B cell (primary cell): Measurements from ENCODE around the gene ZNF37A. TPM values are rescaled to one million over a fixed set of nuclear protein-coding genes. Genes with fewer than 3 reads are reported as not detected.
"Not testable (repeated sequence)": the region's sequence is repeated elsewhere in the genome, so short reads cannot be mapped to it uniquely, and the experiment has no call there.

Experiments used
- ATAC-seq: fragments of 200-7000 bp; cut with Tn5 transposase; one replicate; pipeline ENCODE4 v1.10.0; 2021; ENCODE audit warnings: low read depth, mild to moderate bottlenecking, moderate number of reproducible peaks, moderate library complexity
- CTCF ChIA-PET: fragments of 350-600 bp; sonication (Branson Sonifier 250); formaldehyde crosslinking; loops from one replicate; lab custom pipeline; 2021; ENCODE audit warnings: antibody characterized with exemption, inconsistent platforms; lab: Charles Lee
- POLR2A ChIA-PET: fragments of 350-600 bp; sonication (Branson Sonifier 250); formaldehyde crosslinking; loops from one replicate; lab custom pipeline; 2021; ENCODE audit warnings: antibody characterized with exemption; lab: Charles Lee
- DNase-seq: peaks from one replicate; pipeline ENCODE4 v3.0.0; 2013
- H2AFZ ChIP-seq: 2 replicates; pipeline ENCODE4 v1.6.1; 2012; ENCODE audit warnings: mild to moderate bottlenecking, low read depth, low read length; ENCODE audit not compliant: insufficient read depth, poor library complexity, severe bottlenecking
- H3K27ac ChIP-seq, 2 donors: 1 replicate in 1 of 2; 2 replicates in 1 of 2; pipeline ENCODE4 v1.5.1; 2012 to 2013; ENCODE audit warnings: low read length in 2 of 2, mild to moderate bottlenecking in 2 of 2, moderate library complexity in 1 of 2
- H3K27me3 ChIP-seq, 4 experiments: fragments of 200-600 bp in 1 of 4; sonication (generic) in 1 of 4; replicated peaks in 1 of 4; 1 replicate in 2 of 4; 2 replicates in 2 of 4; pipeline versions ENCODE4 v1.6.1 to v1.7.0; 2013 to 2016; ENCODE audit warnings: low read length in 3 of 4, mild to moderate bottlenecking in 2 of 4, mixed read lengths in 1 of 4, moderate library complexity in 1 of 4; ENCODE audit not compliant: insufficient read depth in 4 of 4, control insufficient read depth in 3 of 4; ENCODE audit errors: control extremely low read depth in 1 of 4
- H3K36me3 ChIP-seq, 2 experiments: replicated peaks in 1 of 2; 1 replicate in 1 of 2; 2 replicates in 1 of 2; pipeline versions ENCODE4 v1.6.1 to v1.7.1; 2013; ENCODE audit warnings: low read length in 1 of 2; ENCODE audit not compliant: insufficient read depth in 2 of 2, control insufficient read depth in 1 of 2; ENCODE audit errors: control extremely low read depth in 1 of 2, extremely low read depth in 1 of 2
- H3K4me1 ChIP-seq, 2 donors: fragments of 200-600 bp in 1 of 2; sonication (generic) in 1 of 2; 1 replicate in 1 of 2; 2 replicates in 1 of 2; pipeline versions ENCODE4 v1.5.1 to v1.6.1; 2013 to 2017; ENCODE audit warnings: low read length in 2 of 2; ENCODE audit not compliant: control insufficient read depth in 2 of 2, insufficient read depth in 2 of 2
- H3K4me2 ChIP-seq: replicated peaks from 2 replicates; pipeline ENCODE3; 2012; ENCODE audit warnings: mild to moderate bottlenecking, low read depth, low read length; ENCODE audit not compliant: poor library complexity, severe bottlenecking
- H3K4me3 ChIP-seq, 5 experiments: fragments of 200-600 bp in 1 of 5; sonication (generic) in 1 of 5; 1 replicate in 3 of 5; 2 replicates in 2 of 5; pipeline versions ENCODE4 v1.5.1 to v1.7.0; 2011 to 2016; ENCODE audit warnings: low read length in 4 of 5, mild to moderate bottlenecking in 4 of 5, low read depth in 2 of 5, control low read depth in 1 of 5, moderate library complexity in 1 of 5; ENCODE audit not compliant: insufficient read depth in 1 of 5; ENCODE audit errors: control extremely low read depth in 1 of 5, extremely low read depth in 1 of 5
- H3K79me2 ChIP-seq: fragments of 200-600 bp; sonication (generic); one replicate; pipeline ENCODE4 v1.6.0; 2016; ENCODE audit warnings: low read length; ENCODE audit not compliant: control insufficient read depth, insufficient read depth
- H3K9ac ChIP-seq: fragments of 200-600 bp; sonication (generic); 2 replicates; pipeline ENCODE4 v1.6.1; 2017; ENCODE audit warnings: mild to moderate bottlenecking, low read length, moderate library complexity
- H3K9me3 ChIP-seq, 3 donors: one replicate each; pipeline versions ENCODE4 v1.6.1 to v1.7.1; 2013; ENCODE audit warnings: low read length in 2 of 3; ENCODE audit not compliant: control insufficient read depth in 2 of 3, insufficient read depth in 1 of 3; ENCODE audit errors: control extremely low read depth in 1 of 3
- H4K20me1 ChIP-seq: 2 replicates; pipeline ENCODE4 v1.6.0; 2012; ENCODE audit warnings: mild to moderate bottlenecking, low read length; ENCODE audit not compliant: insufficient read depth, control insufficient read depth, poor library complexity, severe bottlenecking
- H3K27ac Mint-ChIP-seq: one replicate; pipeline ENCODE4 v1.8.0; 2021; ENCODE audit warnings: mixed read lengths
- H3K27me3 Mint-ChIP-seq: one replicate; pipeline ENCODE4 v1.8.0; 2021; ENCODE audit warnings: mixed read lengths
- H3K4me1 Mint-ChIP-seq: one replicate; pipeline ENCODE4 v1.8.0; 2021; ENCODE audit warnings: mixed read lengths
- H3K4me3 Mint-ChIP-seq: one replicate; pipeline ENCODE4 v1.8.0; 2021; ENCODE audit warnings: mixed read lengths
- H3K9me3 Mint-ChIP-seq: one replicate; pipeline ENCODE4 v1.8.0; 2022; ENCODE audit warnings: mixed read lengths; ENCODE audit not compliant: insufficient read depth
- EZH2 ChIP-seq: IDR thresholded peaks from 2 replicates; pipeline ENCODE4 v1.6.1; 2012; ENCODE audit warnings: borderline replicate concordance, low read depth, mild to moderate bottlenecking, moderate library complexity, low read length; ENCODE audit not compliant: insufficient read depth, poor library complexity, severe bottlenecking
- WGBS: methylation state at CpG from one replicate; pipeline ENCODE4 v1.1.5; 2013; ENCODE audit warnings: missing lambda C conversion rate; ENCODE audit not compliant: insufficient coverage; 5-methylcytosine and 5-hydroxymethylcytosine counted together
- intact Hi-C: fragments of 100-400 bp; cut with micrococcal nuclease; formaldehyde crosslinking; loops from one replicate; pipeline ENCODE4 v1.10.0; 2022
- polyA plus RNA-seq: library from polyadenylated mRNA; depleted of rRNA; stranded (reverse); fragments of >200 nt; gene quantifications from 2 replicates; pipeline ENCODE4 v1.2.3, GENCODE V29; 2012
- total RNA-seq, 2 donors: library from RNA; stranded (reverse); fragments of 120-200 nt in 1 of 2; gene quantifications; 1 replicate in 1 of 2; 2 replicates in 1 of 2; pipeline versions ENCODE4 v1.2.3 to v1.2.4, GENCODE V29; 2013 to 2022
- TF ChIP-seq, protein P1 (sequence below): fragments of 200-600 bp; IDR thresholded peaks from one replicate; pipeline ENCODE4 v1.8.0; 2022; ENCODE audit warnings: antibody characterized with exemption, mild to moderate bottlenecking

Gene ZNF37A
- total and polyA plus RNA-seq, 2 donors (not counting 1 experiment from before 2014, with no cell fraction given): 6.1 to 26.4 TPM

DNA sequence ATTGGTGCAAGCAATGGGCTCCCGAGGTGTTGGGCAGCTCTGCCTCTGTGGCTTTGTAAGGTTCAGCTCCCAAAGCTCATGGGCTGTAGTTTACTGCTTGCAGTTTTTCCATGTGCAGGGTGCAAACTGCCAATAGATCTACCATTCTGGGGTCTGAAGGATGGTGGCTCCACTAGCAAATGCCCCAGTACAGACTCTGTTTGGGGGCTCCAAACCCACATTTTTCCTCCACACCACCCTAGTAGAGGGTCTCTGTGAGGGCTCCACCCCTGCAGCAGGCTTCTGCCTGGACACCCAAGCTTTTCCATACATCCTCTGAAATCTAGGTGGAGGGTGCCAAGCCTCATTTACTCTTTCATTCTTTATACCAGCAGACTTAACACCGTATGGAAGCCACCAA is 17.4 kb upstream of the ZNF37A start:
- Histone ChIP-seq H3K27me3 (peaks cover 0 to 4% (median under 1%) of the 10 kb centered on the region in 4 experiments), H3K4me1 (peaks cover 3 to 9% of the 10 kb centered on the region in 2 donors), H3K4me2 (no peak overlapping the region), H2AFZ (no peak overlapping the region), H3K9ac (no peak overlapping the region), H3K36me3 (no peaks in the 10 kb centered on the region), H3K9me3 (peaks cover 2 to 18% (median 16%) of the 10 kb centered on the region in 3 donors), H3K79me2 (no peaks in the 10 kb centered on the region), H3K4me3 (no peak overlapping the region), H3K27ac (no peak overlapping the region), H4K20me1 (no peaks in the 10 kb centered on the region)
- Mint-ChIP-seq H3K27me3 (peaks cover 5% of the 10 kb centered on the region), H3K4me1 (peaks cover 5% of the 10 kb centered on the region), H3K4me3 (no peak overlapping the region), H3K27ac (no peak overlapping the region), H3K9me3 (peaks cover 18% of the 10 kb centered on the region)
- intact Hi-C loops: no loop called here
- POLR2A ChIA-PET: no interaction called here
- TF ChIP-seq EZH2: no peak
- TF ChIP-seq, protein P1, sequence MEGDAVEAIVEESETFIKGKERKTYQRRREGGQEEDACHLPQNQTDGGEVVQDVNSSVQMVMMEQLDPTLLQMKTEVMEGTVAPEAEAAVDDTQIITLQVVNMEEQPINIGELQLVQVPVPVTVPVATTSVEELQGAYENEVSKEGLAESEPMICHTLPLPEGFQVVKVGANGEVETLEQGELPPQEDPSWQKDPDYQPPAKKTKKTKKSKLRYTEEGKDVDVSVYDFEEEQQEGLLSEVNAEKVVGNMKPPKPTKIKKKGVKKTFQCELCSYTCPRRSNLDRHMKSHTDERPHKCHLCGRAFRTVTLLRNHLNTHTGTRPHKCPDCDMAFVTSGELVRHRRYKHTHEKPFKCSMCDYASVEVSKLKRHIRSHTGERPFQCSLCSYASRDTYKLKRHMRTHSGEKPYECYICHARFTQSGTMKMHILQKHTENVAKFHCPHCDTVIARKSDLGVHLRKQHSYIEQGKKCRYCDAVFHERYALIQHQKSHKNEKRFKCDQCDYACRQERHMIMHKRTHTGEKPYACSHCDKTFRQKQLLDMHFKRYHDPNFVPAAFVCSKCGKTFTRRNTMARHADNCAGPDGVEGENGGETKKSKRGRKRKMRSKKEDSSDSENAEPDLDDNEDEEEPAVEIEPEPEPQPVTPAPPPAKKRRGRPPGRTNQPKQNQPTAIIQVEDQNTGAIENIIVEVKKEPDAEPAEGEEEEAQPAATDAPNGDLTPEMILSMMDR: no peak
- DNase-seq (no peak), ATAC-seq (no peak)
- WGBS: 60% methylated on average over 1 of the region's 2 CpGs
- CTCF ChIA-PET: no interaction called here

DNA sequence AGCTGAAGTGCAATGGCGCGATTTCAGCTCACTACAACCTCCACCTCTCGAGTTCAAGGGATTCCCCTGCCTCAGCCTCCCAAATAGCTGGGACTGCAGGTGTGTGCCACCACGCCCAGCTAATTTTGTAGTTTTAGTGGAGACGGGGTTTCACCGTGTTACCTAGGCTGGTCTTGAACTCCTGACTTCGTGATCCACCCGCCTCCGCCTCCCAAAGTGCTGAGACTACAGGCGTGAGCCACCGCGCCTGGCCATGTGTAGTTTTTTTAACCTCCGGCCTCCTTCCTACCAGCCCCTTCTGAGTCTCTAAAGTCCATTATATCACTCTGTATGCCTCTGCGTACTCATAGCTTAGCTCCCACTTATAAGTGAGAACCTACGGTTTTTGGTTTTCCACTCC is 819 bp upstream of the ZNF37A start:
- H3K27me3 Mint-ChIP-seq, H3K9me3 Mint-ChIP-seq, H4K20me1 ChIP-seq, H3K9me3 ChIP-seq, H3K27me3 ChIP-seq, ATAC-seq, H3K27ac ChIP-seq, intact Hi-C loops: not testable (repeated sequence)
- ChIA-PET CTCF (interaction anchor here (1.1 to 1.8 kb wide), 2 partner anchors 117 to 118 kb away, joined by 3 to 7 read pairs; partner anchors contain the start of gene ZNF25), POLR2A (interaction anchor here (0.8 kb wide), 1 partner anchor 118 kb away, joined by 3 read pairs; no protein-coding TSS in a partner anchor)
- peak; percentile 5 for DNase-seq
- Mint-ChIP-seq H3K4me3 (peak overlapping the region; percentile 92), H3K4me1 (peaks cover 22% of the 10 kb centered on the region), H3K27ac (peak overlapping the region; percentile 90)
- Histone ChIP-seq H3K4me1 (peaks cover 13 to 17% of the 10 kb centered on the region in 2 donors), H3K4me2 (peak overlapping the region; percentile 85), H3K36me3 (peaks cover 2 to 18% of the 10 kb centered on the region in 2 experiments), H3K4me3 (peak overlapping the region in 3 of 5 experiments; percentile 81 to 91 (median 91)), H2AFZ (peak overlapping the region; percentile 95), H3K9ac (peak overlapping the region; percentile 88), H3K79me2 (peaks cover 15% of the 10 kb centered on the region)
- WGBS: 96% methylated on average over 13 of the region's 15 CpGs
